GM12878 (cell line): ENCODE measurements around the gene ERN1.

ENCODE experiments used
- BRCA1 ChIP-seq: IDR thresholded peaks from 2 replicates; pipeline ENCODE4 v1.6.1; 2011; ENCODE audit warnings: low read depth, low read length, improper control_type of control experiment
- EZH2 ChIP-seq: IDR thresholded peaks from 2 replicates; pipeline ENCODE4 v1.6.1; 2012; ENCODE audit warnings: low read depth, mild to moderate bottlenecking, control low read depth, inconsistent platforms, low read length, borderline replicate concordance; ENCODE audit not compliant: control insufficient read depth
- HDAC2 ChIP-seq: fragments of 200-600 bp; sonication (generic); IDR thresholded peaks from 2 replicates; pipeline ENCODE4 v1.6.1; 2017
- IKZF1 ChIP-seq: fragments of 450-650 bp; conservative IDR thresholded peaks from 2 replicates; pipeline ENCODE4 v1.6.1; 2017; ENCODE audit warnings: antibody characterized with exemption, mild to moderate bottlenecking
- RFX5 ChIP-seq: IDR thresholded peaks from 2 replicates; pipeline ENCODE4 v1.6.1; 2011; ENCODE audit warnings: low read depth, low read length, improper control_type of control experiment
- SP1 ChIP-seq: IDR thresholded peaks from one replicate; pipeline ENCODE4 v1.6.1; 2011; ENCODE audit warnings: low read depth, low read length
- TF ChIP-seq, protein P1 (sequence below): fragments of 450-650 bp; IDR thresholded peaks from 2 replicates; pipeline ENCODE4 v1.6.1; 2017; ENCODE audit warnings: mild to moderate bottlenecking, low read depth, inconsistent platforms; ENCODE audit not compliant: poor library complexity, severe bottlenecking

GRCh38 chr17:64155751-64156544 is 26.0 kb upstream of the ERN1 start:
- no peak for TF ChIP-seq IKZF1
- TF ChIP-seq, protein P1, sequence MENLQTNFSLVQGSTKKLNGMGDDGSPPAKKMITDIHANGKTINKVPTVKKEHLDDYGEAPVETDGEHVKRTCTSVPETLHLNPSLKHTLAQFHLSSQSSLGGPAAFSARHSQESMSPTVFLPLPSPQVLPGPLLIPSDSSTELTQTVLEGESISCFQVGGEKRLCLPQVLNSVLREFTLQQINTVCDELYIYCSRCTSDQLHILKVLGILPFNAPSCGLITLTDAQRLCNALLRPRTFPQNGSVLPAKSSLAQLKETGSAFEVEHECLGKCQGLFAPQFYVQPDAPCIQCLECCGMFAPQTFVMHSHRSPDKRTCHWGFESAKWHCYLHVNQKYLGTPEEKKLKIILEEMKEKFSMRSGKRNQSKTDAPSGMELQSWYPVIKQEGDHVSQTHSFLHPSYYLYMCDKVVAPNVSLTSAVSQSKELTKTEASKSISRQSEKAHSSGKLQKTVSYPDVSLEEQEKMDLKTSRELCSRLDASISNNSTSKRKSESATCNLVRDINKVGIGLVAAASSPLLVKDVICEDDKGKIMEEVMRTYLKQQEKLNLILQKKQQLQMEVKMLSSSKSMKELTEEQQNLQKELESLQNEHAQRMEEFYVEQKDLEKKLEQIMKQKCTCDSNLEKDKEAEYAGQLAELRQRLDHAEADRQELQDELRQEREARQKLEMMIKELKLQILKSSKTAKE: no peak
- no peak for TF ChIP-seq RFX5
- TF ChIP-seq SP1: no peak
- TF ChIP-seq BRCA1: no peak
- TF ChIP-seq EZH2: no peak
- TF ChIP-seq HDAC2: no peak
